ENCODE measurements around the gene JMJD7.

- TF ChIP-seq EZH2 (IDR thresholded peaks at IDR 0.05; ENCODE audit: low read depth) (no peak), CTCF (conservative IDR thresholded peaks at IDR 0.05) (no peak)
These were observed 37.7 kb downstream of the JMJD7 start for GRCh38 chr15:41865490-41866055.
